HG03354 (cell line): ENCODE measurements around the gene SHISAL2B.
"Not testable (repeated sequence)": the region's sequence is repeated elsewhere in the genome, so short reads cannot be mapped to it uniquely, and the experiment has no call there.

Source experiments
- ATAC-seq: cut with Tn5 transposase; IDR thresholded peaks from one replicate; pipeline ENCODE4 v1.9.1; 2021; ENCODE audit warnings: mild to moderate bottlenecking; ENCODE audit not compliant: unreplicated experiment, poor library complexity, severe bottlenecking

Gene SHISAL2B

GRCh38 chr5:64691291-64691690 is 988 bp downstream of the SHISAL2B start:
- no peak for ATAC-seq

GRCh38 chr5:64693636-64694035 is 3.3 kb downstream of the SHISAL2B start:
- no peak for ATAC-seq

- ATAC-seq = not testable (repeated sequence)
Measured at GRCh38 chr5:64696414-64696813, 6.1 kb downstream of the SHISAL2B start.

GRCh38 chr5:64700765-64701164 is 10.5 kb downstream of the SHISAL2B start:
- no peak for ATAC-seq

- not testable (repeated sequence) for ATAC-seq
Measured at GRCh38 chr5:64706074-64706473, 15.8 kb downstream of the SHISAL2B start.

- no peak for ATAC-seq
Measured at GRCh38 chr5:64707191-64707590, 16.9 kb downstream of the SHISAL2B start.

- not testable (repeated sequence) for ATAC-seq
Measured at GRCh38 chr5:64714495-64714894, 24.2 kb downstream of the SHISAL2B start.

GRCh38 chr5:64722588-64722987 is 32.3 kb downstream of the SHISAL2B start:
- no peak for ATAC-seq

- ATAC-seq = no peak
Measured at GRCh38 chr5:64727150-64727549, 36.8 kb downstream of the SHISAL2B start.

- ATAC-seq = no peak
Measured at GRCh38 chr5:64742411-64742810, 52.1 kb downstream of the SHISAL2B start.

- no peak for ATAC-seq
Measured at GRCh38 chr5:64742821-64743220, 52.5 kb downstream of the SHISAL2B start.

GRCh38 chr5:64744914-64745313 is 54.6 kb downstream of the SHISAL2B start:
- no peak for ATAC-seq

GRCh38 chr5:64746446-64746845 is 56.1 kb downstream of the SHISAL2B start:
- ATAC-seq = no peak

- ATAC-seq = no peak
Measured at GRCh38 chr5:64749385-64749784, 59.1 kb downstream of the SHISAL2B start.

GRCh38 chr5:64754066-64754465 is 63.8 kb downstream of the SHISAL2B start:
- no peak for ATAC-seq

GRCh38 chr5:64758901-64759300 is 68.6 kb downstream of the SHISAL2B start:
- ATAC-seq = no peak

GRCh38 chr5:64759960-64760660 is 69.8 kb downstream of the SHISAL2B start:
- no peak for ATAC-seq

- ATAC-seq = no peak
Measured at GRCh38 chr5:64763948-64764503, 73.7 kb downstream of the SHISAL2B start.

- ATAC-seq = no peak
Measured at GRCh38 chr5:64765804-64766504, 75.7 kb downstream of the SHISAL2B start.

GRCh38 chr5:64766941-64767340 is 76.6 kb downstream of the SHISAL2B start:
- no peak for ATAC-seq
